IMR-90 (cell line): ENCODE measurements around the gene PHACTR3. TPM values are rescaled to one million over a fixed set of nuclear protein-coding genes. Genes with fewer than 3 reads are reported as not detected.

Source experiments
- ATAC-seq: fragments of 200-7000 bp; cut with Tn5 transposase; 2 replicates; pipeline ENCODE4 v1.9.1; 2020; ENCODE audit warnings: low read depth, mild to moderate bottlenecking, moderate library complexity
- BruUV-seq: library from RNA; stranded (reverse); fragments of 400-500 nt; replicated peaks from 2 replicates; lab custom pipeline; 2021; lab: Mats Ljungman, UMichigan
- CTCF ChIA-PET: fragments of 300-600 bp; formaldehyde crosslinking; extraction: SDS; loops from one replicate; lab custom pipeline; 2021; ENCODE audit warnings: antibody characterized with exemption; lab: Yijun Ruan, JAX
- POLR2A ChIA-PET: fragments of 300-600 bp; sonication (Branson Sonifier 250); formaldehyde crosslinking; loops from one replicate; lab custom pipeline; 2022; ENCODE audit warnings: antibody characterized with exemption; ENCODE audit not compliant: unreplicated experiment; lab: Charles Lee
- DNase-seq: peaks from one replicate; pipeline ENCODE4 v3.0.0; 2013
- H2AFZ ChIP-seq: replicated peaks from 2 replicates; pipeline ENCODE3; 2013; ENCODE audit warnings: low read length, mild to moderate bottlenecking; ENCODE audit not compliant: poor library complexity
- H2AK5ac ChIP-seq: 2 replicates; pipeline ENCODE4 v1.6.1; 2013; ENCODE audit warnings: low read depth, low read length, inconsistent platforms
- H2AK9ac ChIP-seq: replicated peaks from 2 replicates; pipeline ENCODE3; 2013; ENCODE audit warnings: mild to moderate bottlenecking, low read depth, low read length, moderate library complexity; ENCODE audit not compliant: poor library complexity
- H2BK120ac ChIP-seq: 2 replicates; pipeline ENCODE4 v1.6.1; 2013; ENCODE audit warnings: low read depth, low read length, inconsistent platforms
- H2BK15ac ChIP-seq: 3 replicates; pipeline ENCODE4 v1.6.1; 2013; ENCODE audit warnings: low read depth, low read length, inconsistent platforms
- H2BK20ac ChIP-seq: 2 replicates; pipeline ENCODE4 v1.6.1; 2013; ENCODE audit warnings: low read depth, mild to moderate bottlenecking, inconsistent platforms, low read length, moderate library complexity
- H2BK5ac ChIP-seq: 2 replicates; pipeline ENCODE4 v1.6.1; 2013; ENCODE audit warnings: mild to moderate bottlenecking, low read depth, low read length, inconsistent platforms; ENCODE audit not compliant: poor library complexity, severe bottlenecking
- H3K14ac ChIP-seq: replicated peaks from 2 replicates; pipeline ENCODE4 v1.6.1; 2013; ENCODE audit warnings: low read depth, low read length, inconsistent platforms
- H3K18ac ChIP-seq: 2 replicates; pipeline ENCODE4 v1.6.1; 2013; ENCODE audit warnings: low read depth, low read length, control low read depth
- H3K23ac ChIP-seq: 2 replicates; pipeline ENCODE4 v1.6.1; 2013; ENCODE audit warnings: low read depth, low read length, inconsistent platforms
- H3K27ac ChIP-seq: 2 replicates; pipeline ENCODE4 v1.5.1; 2013; ENCODE audit warnings: mild to moderate bottlenecking, control low read depth, low read length; ENCODE audit not compliant: insufficient read depth
- H3K27me3 ChIP-seq: 2 replicates; pipeline ENCODE4 v1.6.1; 2013; ENCODE audit warnings: low read length; ENCODE audit not compliant: control insufficient read depth, insufficient read depth
- H3K36me3 ChIP-seq: 2 replicates; pipeline ENCODE4 v1.6.1; 2013; ENCODE audit warnings: low read length, mixed read lengths; ENCODE audit not compliant: control insufficient read depth, insufficient read depth
- H3K4ac ChIP-seq: 2 replicates; pipeline ENCODE4 v1.6.1; 2013; ENCODE audit warnings: low read depth, low read length, inconsistent platforms
- H3K4me1 ChIP-seq: 2 replicates; pipeline ENCODE4 v1.6.1; 2013; ENCODE audit warnings: low read length, mixed read lengths; ENCODE audit not compliant: control insufficient read depth, insufficient read depth
- H3K4me2 ChIP-seq: 2 replicates; pipeline ENCODE4 v1.6.1; 2013; ENCODE audit warnings: low read depth, mild to moderate bottlenecking, control low read depth, low read length, moderate library complexity
- H3K4me3 ChIP-seq: 2 replicates; pipeline ENCODE4 v1.5.1; 2013; ENCODE audit warnings: low read depth, mild to moderate bottlenecking, control low read depth, low read length, moderate library complexity; ENCODE audit not compliant: insufficient read depth
- H3K56ac ChIP-seq: 2 replicates; pipeline ENCODE4 v1.6.1; 2013; ENCODE audit warnings: low read length, inconsistent platforms; ENCODE audit not compliant: insufficient read depth; ENCODE audit errors: extremely low read depth
- H3K79me1 ChIP-seq, 2 experiments: 2 replicates each; pipeline ENCODE4 v1.6.1; 2013; ENCODE audit warnings: low read length in 2 of 2, inconsistent platforms in 1 of 2, low read depth in 1 of 2
- H3K9ac ChIP-seq: 2 replicates; pipeline ENCODE4 v1.6.1; 2013; ENCODE audit warnings: low read depth, low read length, control low read depth
- H3K9me1 ChIP-seq: 2 replicates; pipeline ENCODE4 v1.6.1; 2013; ENCODE audit warnings: low read length, inconsistent platforms; ENCODE audit not compliant: insufficient read depth
- H3K9me3 ChIP-seq: 2 replicates; pipeline ENCODE4 v1.6.1; 2013; ENCODE audit warnings: low read length; ENCODE audit not compliant: control insufficient read depth, insufficient read depth
- H4K20me1 ChIP-seq: 2 replicates; pipeline ENCODE4 v1.6.1; 2013; ENCODE audit warnings: low read length, inconsistent platforms; ENCODE audit not compliant: insufficient read depth
- H4K5ac ChIP-seq: 2 replicates; pipeline ENCODE4 v1.6.1; 2013; ENCODE audit warnings: mild to moderate bottlenecking, low read depth, low read length, control low read depth
- H4K8ac ChIP-seq, 2 experiments: 2 replicates each; pipeline ENCODE4 v1.6.1; 2013; ENCODE audit warnings: low read depth in 2 of 2, low read length in 2 of 2, control low read depth in 1 of 2, inconsistent platforms in 1 of 2
- H4K91ac ChIP-seq: 2 replicates; pipeline ENCODE4 v1.6.1; 2013; ENCODE audit warnings: low read depth, low read length, inconsistent platforms; ENCODE audit not compliant: insufficient read depth
- CHD1 ChIP-seq: IDR thresholded peaks from 2 replicates; pipeline ENCODE4 v1.6.1; 2012; ENCODE audit warnings: low read depth, low read length, improper control_type of control experiment
- CTCF ChIP-seq: conservative IDR thresholded peaks from 2 replicates; pipeline ENCODE4 v1.5.1; 2012; ENCODE audit warnings: mild to moderate bottlenecking, low read depth, low read length, improper control_type of control experiment
- ELK1 ChIP-seq: fragments of 150-350 bp; IDR thresholded peaks from 2 replicates; pipeline ENCODE4 v1.6.1; 2016; ENCODE audit warnings: low read depth, mild to moderate bottlenecking, low read length, moderate library complexity, borderline replicate concordance
- FOS ChIP-seq: fragments of 150-350 bp; IDR thresholded peaks from 2 replicates; pipeline ENCODE4 v1.6.1; 2016; ENCODE audit warnings: low read depth, low read length
- NFE2L2 ChIP-seq: fragments of 150-350 bp; IDR thresholded peaks from 2 replicates; pipeline ENCODE4 v1.6.1; 2016; ENCODE audit warnings: low read depth, mild to moderate bottlenecking, low read length
- POLR2A ChIP-seq: IDR thresholded peaks from 2 replicates; pipeline ENCODE4 v1.6.1; 2012; ENCODE audit warnings: mild to moderate bottlenecking, low read depth, low read length
- RCOR1 ChIP-seq: IDR thresholded peaks from 2 replicates; pipeline ENCODE4 v1.6.1; 2012; ENCODE audit warnings: mild to moderate bottlenecking, low read length, improper control_type of control experiment; ENCODE audit not compliant: insufficient replicate concordance
- SMC3 ChIP-seq: fragments of 150-350 bp; IDR thresholded peaks from 2 replicates; pipeline ENCODE4 v1.6.1; 2016; ENCODE audit warnings: low read depth, mild to moderate bottlenecking, antibody characterized with exemption, low read length, moderate library complexity
- WGBS, 2 experiments: methylation state at CpG; one replicate each; pipeline versions ENCODE4 v1.1.5 to v1.1.7; 2013; ENCODE audit warnings: missing lambda C conversion rate in 2 of 2; ENCODE audit not compliant: insufficient read length in 1 of 2; ENCODE audit errors: extremely low coverage in 2 of 2; 5-methylcytosine and 5-hydroxymethylcytosine counted together
- dilution Hi-C: fragments of 300-500 bp; cut with HindIII; formaldehyde crosslinking; loops from one replicate; pipeline ENCODE4 v1.14.3; 2018; ENCODE audit warnings: low sequenced_read_pairs; ENCODE audit not compliant: unreplicated experiment
- in situ Hi-C: fragments of 300-500 bp; cut with MboI; formaldehyde crosslinking; loops from 3 replicates; pipeline ENCODE4 v1.14.3; 2019; ENCODE audit warnings: low sequenced_read_pairs, inconsistent platforms, mixed read lengths
- intact Hi-C: fragments of 100-400 bp; cut with micrococcal nuclease; formaldehyde crosslinking; loops from 2 replicates; pipeline ENCODE4 v1.10.0; 2022
- polyA plus RNA-seq, 3 experiments: library from polyadenylated mRNA; depleted of rRNA; stranded (reverse); fragments of >200 nt; gene quantifications; 2 replicates each; pipeline ENCODE4 v1.2.3, GENCODE V29; 2012; ENCODE audit warnings: low replicate concordance in 1 of 3
- total RNA-seq: library from RNA; depleted of rRNA; stranded (reverse); fragments of >200 nt; gene quantifications from 2 replicates; pipeline ENCODE4 v1.2.3, GENCODE V29; 2012

The PHACTR3 gene
- total and polyA plus RNA-seq, 2 of the 4 experiments (the other 2 are of a cell fraction), result not detected

GRCh38 chr20:59644371-59644939 is 40.1 kb downstream of the PHACTR3 start:
- no peak overlapping the region for H4K8ac ChIP-seq
- 50% methylated on average over 3 of the region's 10 CpGs; no CpG with 5 or more reads in 1 of the 2 experiments for WGBS, 2 experiments
- no peak overlapping the region for H3K18ac ChIP-seq
- H2BK20ac ChIP-seq, result no peak overlapping the region
- no peak overlapping the region for H2AK9ac ChIP-seq
- H3K9ac ChIP-seq, result no peak overlapping the region
- H2BK5ac ChIP-seq, result no peak overlapping the region
- H2AFZ ChIP-seq, result no peak overlapping the region
- dilution Hi-C loops (no loop called here), in situ Hi-C loops (no loop called here), intact Hi-C loops (no loop called here)
- ChIA-PET POLR2A (no interaction called here), CTCF (no interaction called here)
- no peaks in the 10 kb centered on the region for H3K27me3 ChIP-seq
- no peak overlapping the region for H3K4ac ChIP-seq
- H3K36me3 ChIP-seq, result no peaks in the 10 kb centered on the region
- H3K23ac ChIP-seq, result no peak overlapping the region
- no peak overlapping the region for H3K14ac ChIP-seq
- H2BK120ac ChIP-seq, result no peak overlapping the region
- H4K91ac ChIP-seq, result no peak overlapping the region
- H3K27ac ChIP-seq, result no peak overlapping the region
- TF ChIP-seq SMC3 (no peak), RCOR1 (no peak), FOS (no peak), CTCF (no peak), ELK1 (no peak), POLR2A (no peak), NFE2L2 (no peak), CHD1 (no peak)
- no peak overlapping the region for H3K4me3 ChIP-seq
- H3K9me1 ChIP-seq, result no peaks in the 10 kb centered on the region
- H2AK5ac ChIP-seq, result no peak overlapping the region
- H3K4me2 ChIP-seq, result no peak overlapping the region
- no peaks in the 10 kb centered on the region for H3K79me1 ChIP-seq
- H2BK15ac ChIP-seq, result no peak overlapping the region
- ATAC-seq (no peak), DNase-seq (no peak)
- H3K56ac ChIP-seq, result no peak overlapping the region
- no peaks in the 10 kb centered on the region for H3K4me1 ChIP-seq
- no TSS peak for BruUV-seq
- no peaks in the 10 kb centered on the region for H4K20me1 ChIP-seq
- H3K9me3 ChIP-seq, result peaks cover 27% of the 10 kb centered on the region
- no peak overlapping the region for H4K5ac ChIP-seq
